HS-27A (cell line): ENCODE measurements around the gene CFAP119.
A peak's percentile ranks its signal among the peaks of the same experiment; 100 is the strongest.

Source experiments
- DNase-seq: peaks from one replicate; pipeline ENCODE4 v3.0.0-alpha.2; 2012; ENCODE audit warnings: low read depth, missing footprints

CFAP119 gene

DNA sequence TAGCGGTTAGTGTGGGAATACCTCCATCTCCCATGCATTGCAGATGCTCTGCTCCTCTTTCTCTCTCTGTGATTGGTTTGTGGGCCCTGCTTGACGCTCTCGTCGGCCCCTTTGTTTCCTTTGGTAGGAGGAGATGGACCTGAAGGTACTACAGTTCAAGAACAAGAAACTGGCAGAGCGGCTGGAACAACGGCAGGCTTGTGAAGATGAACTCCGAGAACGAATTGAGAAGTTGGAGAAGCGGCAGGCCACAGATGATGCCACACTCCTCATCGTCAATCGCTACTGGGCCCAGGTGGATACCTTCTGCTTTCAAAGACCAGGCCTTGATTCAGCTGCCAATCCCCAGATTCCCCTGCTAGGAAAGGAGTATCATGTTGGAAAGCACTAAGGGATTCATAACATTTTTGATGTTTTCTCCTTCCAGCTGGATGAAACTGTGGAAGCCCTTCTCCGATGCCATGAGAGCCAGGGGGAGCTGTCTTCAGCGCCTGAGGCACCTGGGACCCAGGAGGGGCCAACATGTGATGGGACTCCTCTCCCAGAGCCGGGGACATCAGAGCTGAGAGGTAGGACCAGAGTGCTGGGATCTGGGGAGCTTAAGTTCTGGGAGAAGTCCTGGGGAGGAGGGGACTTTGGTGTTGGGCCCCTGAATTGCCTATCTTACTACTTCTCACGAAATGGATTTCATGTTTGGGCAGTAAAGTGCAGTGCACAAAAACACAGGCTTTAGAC, 1.3 kb upstream of the CFAP119 start:
- DNase-seq = no peak

DNA sequence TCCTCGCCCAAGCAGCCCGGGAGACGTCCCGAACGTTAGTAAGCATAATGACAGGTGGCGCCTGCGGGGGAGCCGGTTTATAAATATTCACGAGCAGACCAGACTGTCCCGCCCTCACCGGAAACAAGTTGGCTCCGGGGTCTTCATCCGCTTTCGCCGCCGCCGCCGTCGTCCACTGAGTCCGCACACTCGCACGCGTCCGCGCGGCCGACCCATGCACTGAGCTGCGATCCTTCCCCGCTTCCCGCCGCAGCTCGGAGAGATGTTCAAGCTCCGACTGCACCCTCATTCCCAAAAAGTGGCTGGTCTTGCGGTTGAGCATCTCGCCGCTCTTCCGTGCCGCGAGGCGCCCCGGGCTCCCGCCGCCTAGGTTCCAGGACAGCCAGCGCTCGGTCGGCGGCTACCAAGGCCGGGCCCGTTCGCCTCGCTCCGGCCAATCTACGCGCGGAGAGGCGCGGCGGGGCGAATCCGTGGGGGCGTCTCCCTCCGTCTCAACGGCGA, 385 bp downstream of the CFAP119 start:
- DNase-seq = no peak

DNA sequence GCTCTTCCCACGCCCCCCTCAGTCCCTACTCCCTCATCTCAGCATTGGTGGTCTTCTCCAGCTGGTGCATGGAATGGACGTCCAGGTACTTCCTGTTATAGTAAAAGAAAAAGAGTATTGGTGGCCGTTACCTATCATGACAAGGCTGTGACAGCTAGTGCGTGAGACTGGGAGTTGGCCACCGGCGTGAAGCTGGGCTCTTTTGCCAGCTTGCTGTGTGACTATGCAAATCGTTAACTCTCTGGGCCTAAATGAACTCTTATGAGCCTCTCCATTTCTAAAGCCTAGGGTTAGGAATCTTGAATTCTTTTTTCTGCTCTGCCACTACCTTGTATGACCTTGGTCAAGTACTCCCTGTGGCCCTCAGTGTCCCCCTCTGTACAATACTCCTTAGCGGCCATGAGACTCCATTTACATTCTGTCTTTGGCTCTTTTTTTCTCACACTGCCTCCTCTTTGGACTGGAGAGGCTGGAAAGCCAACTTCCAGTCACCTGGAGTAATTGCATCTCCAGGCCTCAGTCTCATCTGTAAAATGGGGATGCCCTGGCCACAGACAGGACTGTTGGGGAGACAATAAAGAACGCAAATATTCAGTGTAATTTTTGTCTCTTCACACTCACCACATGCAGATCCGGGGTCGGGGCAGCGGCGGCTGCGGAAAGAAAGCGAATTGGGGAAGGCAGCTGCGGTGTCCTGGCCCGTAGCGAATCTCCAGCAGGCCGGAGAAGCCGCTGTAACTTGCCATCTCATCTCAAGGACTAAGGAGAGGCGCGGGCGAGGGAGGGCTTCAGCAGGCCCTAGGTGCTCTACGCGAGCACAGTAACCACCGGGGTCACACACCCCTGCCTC, 1.1 kb downstream of the CFAP119 start:
- DNase-seq = no peak

DNA sequence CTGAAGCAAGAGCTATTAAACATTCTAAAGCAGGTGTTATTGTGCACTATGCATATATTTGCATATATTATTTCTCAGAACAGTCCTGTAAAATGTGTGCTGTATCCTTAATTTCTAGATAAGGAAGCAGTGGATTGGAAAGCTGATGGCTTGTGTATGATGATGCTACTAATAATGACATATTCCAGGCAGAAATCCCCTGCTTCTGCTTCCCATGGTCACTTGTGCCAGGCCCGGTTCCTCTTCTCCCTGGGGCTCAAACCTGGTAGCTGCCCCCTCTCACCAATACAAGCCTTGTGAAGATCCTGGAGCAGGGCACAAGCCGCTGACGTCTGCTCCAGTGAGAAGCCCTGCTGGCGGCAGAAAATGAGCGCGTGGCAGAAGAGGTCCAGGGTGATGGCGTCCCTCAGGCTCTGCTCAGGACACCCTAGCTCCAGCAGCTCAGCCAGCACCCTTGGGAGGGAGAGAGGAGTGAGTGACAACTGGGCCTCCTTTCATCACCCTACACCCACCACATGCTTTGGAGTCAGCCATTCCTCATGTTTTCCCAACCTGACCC, 1.8 kb downstream of the CFAP119 start:
- no peak for DNase-seq

DNA sequence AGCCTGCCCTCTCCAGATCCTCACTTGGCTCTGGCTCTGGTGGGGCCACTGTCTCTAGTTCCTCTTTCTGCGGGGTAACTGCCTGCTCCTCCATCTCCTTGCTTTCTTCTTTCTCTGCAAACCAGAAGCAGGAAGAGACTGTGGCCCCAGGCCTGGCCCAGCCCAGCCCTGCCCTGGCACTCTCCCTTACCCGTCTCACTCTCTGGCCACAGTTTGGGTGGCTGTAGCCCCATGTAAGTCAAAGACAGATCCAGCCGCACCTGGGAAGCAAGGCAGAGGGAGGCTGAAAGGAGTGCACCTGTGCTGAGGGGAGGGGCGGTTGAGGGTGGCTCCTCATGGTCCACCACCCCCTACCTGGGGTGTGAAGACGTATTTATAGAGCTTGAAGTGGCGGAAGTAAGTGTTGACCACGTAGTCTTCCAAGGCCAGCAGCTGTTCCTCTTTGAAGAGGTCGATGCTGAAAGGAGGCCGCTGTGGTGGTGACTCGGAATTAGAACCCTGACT, 2.8 kb downstream of the CFAP119 start:
- DNase-seq = no peak

DNA sequence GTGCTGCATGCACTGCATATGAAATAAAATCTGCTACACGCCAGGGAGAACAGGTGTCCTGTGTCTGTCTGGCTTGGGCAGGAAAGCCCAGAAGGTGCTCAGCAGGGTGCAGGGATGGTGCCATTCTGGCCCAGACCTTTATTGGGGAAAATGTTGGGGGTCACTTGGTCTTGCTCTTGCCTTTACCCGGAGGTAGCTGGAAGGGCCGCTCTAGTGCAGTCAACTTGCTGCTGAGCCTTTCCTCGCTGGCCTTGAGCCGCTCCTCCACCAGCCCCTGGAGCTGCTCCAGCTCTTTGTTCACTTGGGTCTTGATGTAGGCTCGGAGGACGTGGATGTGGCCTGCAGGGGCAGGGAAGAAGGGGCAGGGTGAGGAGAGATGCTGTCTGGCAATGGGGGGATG, 4.5 kb downstream of the CFAP119 start:
- no peak for DNase-seq

DNA sequence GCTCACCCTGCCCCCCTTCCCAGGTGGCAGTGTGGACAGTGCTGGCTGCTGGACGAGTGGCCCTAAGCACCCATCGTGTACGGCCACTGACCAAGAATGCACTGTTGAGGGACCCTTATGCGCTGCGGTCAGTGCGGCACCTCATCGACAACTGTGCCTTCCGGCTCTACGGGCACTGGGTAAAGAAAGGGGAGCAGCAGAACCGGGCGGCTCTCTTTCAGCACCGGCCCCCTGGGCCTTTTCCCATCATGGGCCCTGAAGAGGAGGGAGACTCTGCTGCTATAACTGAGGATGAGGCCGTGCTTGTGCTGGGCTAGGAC, 5.1 kb downstream of the CFAP119 start:
- no peak for DNase-seq

DNA sequence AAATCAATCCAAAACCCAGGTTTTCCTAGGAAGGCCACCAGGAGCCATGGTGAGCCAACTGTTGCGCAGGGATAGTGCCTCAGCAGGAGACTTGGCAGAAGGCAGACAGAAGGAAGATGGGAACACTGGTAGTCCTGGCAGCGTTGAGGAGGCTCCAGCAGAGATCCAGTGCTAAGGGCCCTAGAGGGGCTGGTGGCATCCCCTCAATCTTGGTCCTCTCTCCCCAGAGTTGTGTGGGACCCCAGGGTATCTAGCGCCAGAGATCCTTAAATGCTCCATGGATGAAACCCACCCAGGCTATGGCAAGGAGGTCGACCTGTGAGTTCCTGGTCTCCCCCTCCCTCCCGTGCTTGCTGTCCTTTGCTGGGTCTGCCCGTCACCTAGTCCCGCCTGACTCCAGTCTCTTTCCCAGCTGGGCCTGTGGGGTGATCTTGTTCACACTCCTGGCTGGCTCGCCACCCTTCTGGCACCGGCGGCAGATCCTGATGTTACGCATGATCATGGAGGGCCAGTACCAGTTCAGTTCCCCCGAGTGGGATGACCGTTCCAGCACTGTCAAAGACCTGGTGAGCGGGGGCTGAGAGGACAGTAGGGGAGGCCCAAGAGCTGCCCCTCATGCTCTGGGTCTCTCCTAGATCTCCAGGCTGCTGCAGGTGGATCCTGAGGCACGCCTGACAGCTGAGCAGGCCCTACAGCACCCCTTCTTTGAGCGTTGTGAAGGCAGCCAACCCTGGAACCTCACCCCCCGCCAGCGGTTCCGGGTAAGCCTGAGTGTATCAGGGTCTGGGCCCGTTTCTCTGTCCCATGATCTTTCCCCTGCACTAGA, 5.7 kb downstream of the CFAP119 start:
- DNase-seq = no peak

DNA sequence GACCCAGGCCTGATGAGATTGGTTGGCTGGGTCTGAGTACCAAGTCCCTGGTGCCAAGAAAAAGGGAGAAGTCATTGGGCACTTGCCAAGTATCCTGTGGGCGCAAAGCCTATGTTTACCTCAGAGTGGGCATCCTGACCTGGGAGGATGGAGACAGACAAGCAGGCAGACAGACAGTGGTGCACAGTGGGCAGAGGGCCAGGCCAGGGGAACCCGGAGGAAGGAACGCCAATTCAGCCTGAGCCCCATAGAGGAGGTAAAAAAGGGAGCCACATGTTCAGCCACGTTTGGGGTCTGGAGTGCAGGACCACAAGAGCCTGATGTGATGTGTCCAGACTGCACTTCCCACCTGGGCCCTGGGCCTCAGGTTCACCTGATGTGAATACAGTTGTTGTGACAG, 8.3 kb downstream of the CFAP119 start:
- no peak for DNase-seq

DNA sequence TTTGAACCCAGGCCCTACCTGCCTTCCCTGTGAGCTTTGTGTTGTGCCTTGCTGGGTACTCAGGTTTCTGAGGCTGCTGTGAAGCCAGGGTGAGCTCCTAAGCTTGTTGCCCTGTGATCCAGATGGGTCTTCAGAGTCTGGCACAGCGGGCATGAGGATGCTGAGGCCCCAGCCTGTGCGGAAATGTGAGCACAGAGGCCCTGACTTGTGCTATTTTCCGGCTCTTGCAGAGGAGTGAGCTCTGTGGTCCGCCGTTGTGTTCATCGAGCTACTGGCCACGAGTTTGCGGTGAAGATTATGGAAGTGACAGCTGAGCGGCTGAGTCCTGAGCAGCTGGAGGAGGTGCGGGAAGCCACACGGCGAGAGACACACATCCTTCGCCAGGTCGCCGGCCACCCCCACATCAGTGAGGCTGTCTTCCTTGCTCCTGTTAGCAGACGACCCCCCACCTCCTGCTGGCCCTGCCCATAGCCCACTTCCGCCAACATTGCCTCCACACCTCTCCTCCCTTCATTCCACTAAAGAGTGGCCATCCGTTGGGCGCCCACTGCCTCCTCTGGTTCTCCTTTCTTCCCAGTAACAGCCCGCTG, 10.9 kb downstream of the CFAP119 start:
- DNase-seq = no peak

DNA sequence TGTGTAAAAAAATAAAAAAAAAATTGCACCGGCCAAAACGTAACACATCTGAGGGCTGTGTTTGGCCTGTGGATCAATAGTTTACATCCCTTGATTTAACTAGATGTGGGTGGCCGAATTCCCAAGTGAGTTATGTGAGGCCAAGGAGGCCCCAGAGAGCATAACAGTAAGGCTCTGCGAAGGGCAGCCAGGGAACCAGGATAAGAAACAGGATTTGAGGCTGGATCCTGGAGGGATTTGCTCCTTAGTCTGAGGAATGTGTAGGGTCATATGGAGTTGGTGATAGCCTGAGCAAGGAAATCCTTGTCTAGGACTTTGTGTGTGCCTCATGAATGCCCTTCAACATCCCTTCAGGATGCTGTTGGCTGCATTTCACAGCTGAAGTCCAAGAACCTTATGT, 11.7 kb downstream of the CFAP119 start:
- DNase-seq = no peak

DNA sequence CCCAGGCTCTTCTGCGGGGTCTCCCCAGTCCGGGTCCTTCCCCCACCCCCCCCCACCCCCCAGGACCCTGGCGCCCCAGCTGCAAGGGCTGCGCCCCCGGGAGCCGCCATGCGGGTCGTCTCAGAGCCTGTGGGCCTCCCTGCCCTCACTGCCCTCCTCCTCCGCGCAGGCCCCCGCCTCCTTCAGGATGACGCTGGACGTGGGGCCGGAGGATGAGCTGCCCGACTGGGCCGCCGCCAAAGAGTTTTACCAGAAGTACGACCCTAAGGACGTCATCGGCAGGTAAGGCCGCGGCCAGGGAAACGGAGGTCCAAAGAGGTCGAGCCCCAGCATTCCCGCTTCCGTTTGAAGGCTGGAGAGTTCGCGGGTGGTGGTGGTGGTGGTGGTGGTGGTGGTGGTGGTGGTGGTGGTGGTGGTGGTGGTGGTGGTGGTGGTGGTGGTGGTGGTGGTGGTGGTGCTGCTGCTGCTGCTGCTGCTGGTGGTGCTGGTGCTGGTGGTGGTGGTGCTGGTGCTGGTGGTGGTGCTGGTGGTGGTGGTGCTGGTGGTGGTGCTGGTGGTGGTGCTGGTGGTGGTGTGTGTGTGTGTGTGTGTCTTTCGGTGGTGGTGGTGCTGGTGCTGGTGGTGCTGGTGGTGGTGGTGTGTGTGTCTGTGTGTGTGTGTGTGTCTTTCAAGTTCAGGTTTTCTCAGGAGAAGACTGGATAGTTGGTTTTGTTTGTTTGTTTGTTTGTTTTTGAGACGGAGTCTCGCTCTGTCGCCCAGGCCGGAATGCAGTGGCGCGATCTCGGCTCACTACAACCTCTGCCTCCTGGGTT, 13.0 kb downstream of the CFAP119 start:
- DNase-seq = no peak

DNA sequence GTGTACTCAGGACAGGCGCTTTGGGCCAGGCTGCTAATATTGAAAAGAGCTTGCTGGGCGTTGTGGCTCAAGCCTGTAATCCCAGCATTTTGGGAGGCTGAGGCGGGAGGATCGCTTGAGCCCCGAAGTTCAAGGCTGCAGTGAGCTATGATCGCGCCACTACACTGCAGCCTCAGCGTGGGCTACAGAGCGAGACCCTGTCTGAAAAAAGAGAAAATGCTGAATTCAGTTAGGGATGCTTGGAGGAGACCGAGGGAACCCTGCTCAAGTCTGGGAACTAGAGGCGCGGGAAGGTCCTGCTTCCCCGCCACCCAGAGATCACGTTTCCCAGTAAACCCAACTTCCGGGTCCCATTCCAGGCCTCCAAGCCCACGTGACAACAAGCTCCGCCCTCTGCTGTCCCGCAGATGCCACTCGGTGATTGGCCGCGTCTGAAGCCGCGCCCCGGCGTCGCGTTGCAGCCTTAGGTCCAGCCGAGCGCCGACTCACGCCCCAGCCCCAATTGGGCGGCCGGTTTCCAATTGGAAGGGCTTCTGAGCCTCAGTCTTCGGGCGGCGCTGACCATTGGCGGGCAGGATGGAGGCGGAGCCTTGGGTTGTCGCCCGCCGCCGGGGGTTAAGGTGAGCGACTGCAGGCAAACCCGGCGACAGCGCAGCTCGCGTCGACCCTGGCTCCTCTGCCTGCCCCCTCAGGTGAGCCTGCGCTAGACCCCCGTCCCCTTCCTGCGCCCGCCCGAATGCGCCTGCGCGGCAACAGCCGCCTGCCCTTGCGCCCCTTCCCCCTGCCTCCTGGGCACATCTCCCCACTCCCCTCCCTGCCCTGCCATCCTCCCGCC, 13.8 kb downstream of the CFAP119 start, which contains the start of gene PHKG2:
TSS of gene PHKG2 (plus strand) at position 627 of the 835 bp plus-strand sequence. CDS start 396 bp downstream, outside the sequence.
- peak; percentile 95 for DNase-seq

DNA sequence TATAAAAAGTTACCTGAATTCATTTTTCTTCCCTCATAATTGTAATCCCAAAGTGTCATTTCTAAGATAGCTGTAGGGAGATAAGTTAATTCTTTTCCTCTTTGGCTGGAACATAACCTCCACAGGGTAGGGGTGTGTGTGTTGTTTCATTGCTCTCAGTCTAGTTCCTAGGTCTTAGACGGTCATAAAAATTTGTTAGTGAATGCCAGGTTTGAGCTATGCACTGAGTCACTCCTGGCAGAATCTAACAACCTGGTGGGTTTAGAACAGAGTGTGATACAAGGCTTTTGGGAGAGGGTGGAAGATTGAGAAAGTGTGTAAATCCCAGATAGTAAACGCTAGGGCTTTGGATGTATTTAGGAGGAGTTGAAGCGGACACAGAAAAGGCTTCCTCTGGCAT, 14.5 kb downstream of the CFAP119 start:
- no peak for DNase-seq

DNA sequence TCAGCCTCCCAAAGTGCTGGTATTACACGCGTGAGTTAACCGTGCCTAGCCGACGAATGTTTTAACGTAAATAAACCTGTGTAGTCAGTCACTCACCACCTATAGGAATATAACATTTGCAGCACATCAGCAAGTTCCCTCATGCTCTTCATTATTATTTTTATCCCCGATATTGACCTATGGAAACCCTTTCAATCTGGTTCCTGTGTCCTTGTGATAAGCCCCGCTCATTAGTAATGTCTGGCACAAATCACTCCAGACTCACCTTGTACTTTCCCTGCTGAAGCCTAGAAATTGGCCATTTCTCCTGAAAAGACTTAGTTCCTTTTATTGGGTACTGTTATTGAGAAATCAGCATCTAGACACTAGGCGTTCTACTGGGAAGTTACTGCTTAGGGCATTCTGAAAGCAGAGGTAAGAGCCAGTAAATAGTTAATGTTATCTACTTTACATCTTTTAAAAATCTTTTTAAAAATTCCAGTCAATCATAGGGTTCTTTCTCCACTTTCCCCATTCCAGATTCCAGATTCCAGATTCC, 15.2 kb downstream of the CFAP119 start:
- DNase-seq = no peak

DNA sequence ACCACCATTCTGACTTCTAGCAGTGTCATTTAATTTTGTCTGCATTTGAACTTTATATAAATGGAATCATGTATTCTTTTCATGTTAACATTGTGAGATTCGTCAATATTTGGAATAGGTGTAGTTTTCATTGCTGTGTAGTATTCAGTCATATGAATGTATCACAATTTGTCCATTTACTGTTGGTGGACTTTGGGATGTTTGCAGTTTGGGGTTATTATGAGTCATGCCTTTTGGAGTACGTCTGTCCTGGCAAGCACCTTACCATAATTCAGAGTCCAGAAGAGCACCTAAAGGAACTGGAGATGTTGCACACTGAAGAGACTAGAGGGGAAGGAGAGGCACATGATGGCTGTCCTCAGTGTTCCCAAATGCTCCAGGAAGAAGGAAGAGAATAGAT, 16.8 kb downstream of the CFAP119 start:
- no peak for DNase-seq

DNA sequence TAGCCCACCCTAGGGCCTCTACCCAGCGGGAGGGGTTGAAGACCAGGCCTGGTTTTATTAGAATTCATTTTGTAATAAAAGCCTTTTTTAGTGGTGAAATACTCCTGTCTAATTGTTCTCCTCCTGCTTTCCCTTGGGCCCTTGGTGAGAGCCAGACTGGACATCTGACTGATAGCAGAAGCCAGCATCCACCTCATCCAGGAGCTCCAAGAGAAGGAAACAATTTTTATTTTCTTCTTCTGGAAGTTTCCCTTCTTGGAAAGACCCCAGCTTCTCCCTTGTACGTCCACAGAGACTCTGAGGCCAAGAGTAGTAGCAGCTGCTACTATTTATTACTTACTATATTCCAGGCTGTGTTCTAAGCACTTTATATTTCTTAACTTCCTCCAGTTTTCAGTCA, 17.7 kb downstream of the CFAP119 start:
- no peak for DNase-seq

DNA sequence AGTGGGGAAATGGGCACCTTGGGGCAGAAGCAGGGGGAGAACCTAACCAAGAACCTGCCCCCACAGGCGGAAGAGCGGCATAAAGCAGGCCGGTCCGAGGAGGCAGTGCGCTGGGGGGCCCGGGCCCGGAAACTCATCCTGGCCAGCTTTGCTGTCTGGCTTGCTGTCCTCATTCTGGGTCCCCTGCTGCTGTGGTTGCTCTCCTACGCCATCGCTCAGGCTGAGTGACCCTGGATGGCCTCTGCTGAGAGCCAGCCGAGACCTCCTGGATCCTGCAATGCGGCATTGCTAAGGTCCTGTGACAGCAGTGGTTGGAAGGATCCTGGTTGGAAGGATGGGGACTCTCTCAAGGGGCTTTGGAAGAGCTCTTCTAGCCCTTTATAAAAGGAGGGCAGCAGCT, 18.1 kb downstream of the CFAP119 start:
- no peak for DNase-seq

DNA sequence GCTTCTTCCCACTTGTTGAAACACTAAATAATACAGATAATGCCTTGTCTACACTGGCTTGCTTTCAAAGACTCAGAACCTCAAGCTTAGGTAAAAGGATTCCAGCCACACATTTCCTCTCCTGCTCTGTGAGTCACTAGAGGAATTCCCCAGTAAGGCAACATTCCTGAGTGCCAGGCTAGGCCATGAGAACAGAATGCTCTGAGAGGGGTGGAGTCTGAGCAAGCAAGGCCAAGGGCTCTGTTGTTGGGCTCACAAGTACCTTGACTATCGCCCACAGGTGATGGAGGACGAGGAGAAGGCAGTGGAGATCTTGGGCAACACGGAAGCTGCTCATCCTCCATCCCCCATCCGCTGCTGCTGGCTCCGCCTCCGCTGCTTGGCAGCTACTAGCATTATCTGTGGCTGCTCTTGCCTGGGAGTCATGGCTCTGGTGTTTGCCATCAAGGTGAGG, 20.4 kb downstream of the CFAP119 start:
- peak; percentile 66 for DNase-seq
